Stimulated activated CD4-positive, alpha-beta T cell treated with anti-CD3 and anti-CD28 coated beads, Interleukin-4, amount 100 ng/mL, for 48 hours (primary cell): ENCODE data around the gene IFNAR2.
A peak's percentile ranks its signal among the peaks of the same experiment; 100 is the strongest.

Experiments used
- DNase-seq, 2 donors: peaks; one replicate each; pipeline ENCODE4 v3.0.0-alpha.2; 2020; ENCODE audit warnings: low read depth in 2 of 2

Gene IFNAR2

DNA sequence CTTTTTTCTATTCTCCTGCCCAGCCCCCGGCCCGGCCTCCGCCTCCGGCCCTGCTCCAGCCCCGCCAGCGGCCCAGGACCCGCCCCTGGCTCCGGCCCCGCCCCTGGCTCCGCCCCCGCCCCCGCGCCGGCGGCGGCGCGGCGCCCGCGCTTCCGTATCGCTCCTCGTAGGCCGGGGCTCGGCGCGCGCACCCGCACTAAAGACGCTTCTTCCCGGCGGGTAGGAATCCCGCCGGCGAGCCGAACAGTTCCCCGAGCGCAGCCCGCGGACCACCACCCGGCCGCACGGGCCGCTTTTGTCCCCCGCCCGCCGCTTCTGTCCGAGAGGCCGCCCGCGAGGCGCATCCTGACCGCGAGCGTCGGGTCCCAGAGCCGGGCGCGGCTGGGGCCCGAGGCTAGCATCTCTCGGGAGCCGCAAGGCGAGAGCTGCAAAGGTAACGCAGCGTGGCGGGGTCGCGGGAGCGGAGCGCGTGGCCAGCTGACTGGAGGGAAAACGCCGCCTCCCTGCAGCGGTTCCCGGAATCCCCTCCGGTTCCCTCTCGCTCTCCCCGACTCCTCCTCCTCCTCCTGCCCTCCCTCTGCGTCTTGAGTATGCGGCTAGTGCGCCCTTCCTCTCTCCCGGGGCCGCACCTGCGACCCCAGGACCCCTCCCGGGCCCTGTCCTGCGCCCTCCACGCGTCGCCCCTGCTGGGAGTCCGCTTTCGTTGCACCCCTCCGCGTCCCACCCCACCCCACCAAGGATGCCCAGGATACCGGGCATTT, at the start of gene IFNAR2:
Gene IFNAR2 (plus strand): TSS at position 155 of the 761 bp plus-strand sequence. CDS start 11,985 bp downstream, outside the sequence.
- DNase-seq = peak; percentile 61 to 69

DNA sequence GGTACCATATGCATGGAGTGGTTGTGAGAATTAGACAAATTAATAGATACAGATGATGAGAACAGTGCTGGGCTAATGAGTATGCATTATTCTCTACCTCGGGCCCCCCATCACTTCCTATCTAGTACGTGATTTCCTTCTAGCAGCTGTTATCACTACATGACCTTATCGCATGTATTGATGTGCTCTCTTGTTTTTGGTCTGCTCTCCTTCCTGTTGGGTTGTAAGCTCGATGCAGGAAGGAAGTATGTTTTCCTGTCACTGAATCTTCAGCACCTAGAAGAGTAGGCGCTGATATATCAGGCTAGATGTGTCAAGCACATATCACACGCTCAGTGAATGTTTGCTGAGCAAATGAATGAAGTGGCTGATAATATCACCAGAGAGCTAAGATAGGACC, 43.9 kb upstream of the IFNAR2 start:
- DNase-seq = no peak

GRCh38 chr21:33187276-33187675, 42.5 kb upstream of the IFNAR2 start:
- no peak for DNase-seq

- DNase-seq = no peak
Observed at GRCh38 chr21:33189237-33189636, 40.5 kb upstream of the IFNAR2 start.

DNA sequence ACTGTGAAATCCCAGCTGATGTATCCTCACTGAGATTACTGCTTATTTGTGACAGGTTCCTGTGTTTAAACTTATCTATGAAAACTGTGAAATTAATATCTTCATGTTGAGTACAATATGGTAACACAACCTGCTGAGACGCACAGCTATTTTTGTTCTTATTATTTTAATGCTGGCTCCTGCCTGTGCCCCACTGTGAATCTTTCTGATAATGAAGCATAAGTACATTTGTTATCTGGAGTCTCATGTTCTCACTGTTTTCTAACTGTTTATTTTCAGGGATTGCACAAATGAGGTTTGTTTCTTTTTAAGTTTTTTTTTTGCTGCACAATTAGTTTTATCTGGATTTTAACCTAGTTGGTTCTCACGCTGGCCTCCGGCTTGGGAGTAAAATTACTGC, 39.9 kb upstream of the IFNAR2 start:
- DNase-seq = no peak

GRCh38 chr21:33196941-33197374, 32.8 kb upstream of the IFNAR2 start:
- peak; percentile 37 to 41 for DNase-seq

DNA sequence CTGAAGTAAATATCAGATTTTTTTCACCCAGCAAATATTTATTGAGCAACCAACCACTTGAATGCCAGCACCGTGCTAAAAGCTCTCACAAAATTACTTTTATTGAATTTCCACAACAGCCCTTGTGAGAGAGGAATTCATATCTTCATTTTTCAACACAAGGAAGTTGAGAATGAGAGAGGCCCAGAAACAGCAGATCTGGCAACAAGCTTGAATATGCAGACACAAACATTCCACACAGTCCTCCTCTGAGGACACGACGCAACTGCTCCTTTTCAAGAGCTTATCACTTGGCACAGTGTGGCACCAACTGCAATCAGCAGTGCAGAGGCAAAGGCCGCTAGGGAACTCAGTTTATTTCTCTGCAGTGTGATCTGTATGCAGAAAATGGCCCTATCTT, 32.2 kb upstream of the IFNAR2 start:
- no peak for DNase-seq

- DNase-seq = no peak
Observed at GRCh38 chr21:33198346-33199099, 31.2 kb upstream of the IFNAR2 start.

- DNase-seq = no peak
Observed at GRCh38 chr21:33199100-33199464, 30.7 kb upstream of the IFNAR2 start.

DNA sequence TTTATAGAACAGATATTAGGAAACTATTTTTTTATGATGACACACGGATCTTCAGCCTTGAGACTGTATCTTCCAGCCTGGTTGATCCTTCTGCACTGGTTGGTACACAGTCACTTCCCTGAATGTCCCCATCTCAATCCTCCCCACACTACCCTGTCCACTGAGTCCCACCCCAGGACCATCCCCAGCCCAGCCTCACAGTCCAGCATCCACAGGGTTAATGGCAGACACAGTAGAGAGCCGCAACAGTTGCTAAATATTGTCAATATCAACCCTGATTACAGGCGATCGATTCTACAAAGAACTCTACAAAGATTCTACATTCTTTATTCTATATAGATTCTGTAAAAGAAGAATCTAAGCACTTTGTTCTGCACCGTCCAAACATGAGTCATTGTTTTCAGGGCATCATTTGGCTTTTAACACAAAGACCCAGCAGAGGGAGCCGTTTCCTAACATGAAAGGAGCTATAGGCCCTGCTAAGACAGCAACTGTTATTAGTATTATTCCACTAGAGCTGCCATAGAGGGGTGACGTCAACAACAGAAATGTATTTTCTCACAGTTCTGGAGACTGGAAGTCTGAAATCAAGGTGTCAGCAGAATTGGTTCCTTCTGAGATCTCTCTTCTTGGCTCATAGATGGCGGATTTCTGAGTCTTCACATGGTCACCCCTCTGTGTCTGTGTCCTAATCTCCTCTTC, 30.1 kb upstream of the IFNAR2 start:
- DNase-seq = peak; percentile 58 to 73

DNA sequence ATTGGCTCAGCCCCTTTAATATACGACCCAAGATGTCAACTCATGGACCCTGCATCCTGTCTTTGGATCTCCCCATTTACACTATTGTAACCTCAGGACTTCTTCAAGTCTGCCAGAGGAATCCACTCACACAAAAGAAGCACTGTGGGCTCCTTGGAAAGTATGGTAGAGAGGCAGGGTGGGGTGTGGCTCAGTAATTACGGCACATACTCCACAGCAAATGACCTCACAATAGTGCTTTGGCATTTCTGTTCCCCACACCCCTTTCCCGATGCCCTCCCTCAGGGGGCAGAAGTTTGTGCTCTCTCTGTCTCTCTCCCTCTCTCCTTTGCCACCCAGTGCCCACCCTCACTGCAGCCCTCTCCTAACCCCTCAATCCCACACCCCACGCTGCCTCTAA, 27.8 kb upstream of the IFNAR2 start:
- DNase-seq = no peak

- no peak for DNase-seq
Observed at GRCh38 chr21:33202464-33203363, 27.0 kb upstream of the IFNAR2 start.

GRCh38 chr21:33203371-33203724, 26.4 kb upstream of the IFNAR2 start:
- no peak for DNase-seq

GRCh38 chr21:33205476-33205875, 24.3 kb upstream of the IFNAR2 start:
- DNase-seq = no peak

DNA sequence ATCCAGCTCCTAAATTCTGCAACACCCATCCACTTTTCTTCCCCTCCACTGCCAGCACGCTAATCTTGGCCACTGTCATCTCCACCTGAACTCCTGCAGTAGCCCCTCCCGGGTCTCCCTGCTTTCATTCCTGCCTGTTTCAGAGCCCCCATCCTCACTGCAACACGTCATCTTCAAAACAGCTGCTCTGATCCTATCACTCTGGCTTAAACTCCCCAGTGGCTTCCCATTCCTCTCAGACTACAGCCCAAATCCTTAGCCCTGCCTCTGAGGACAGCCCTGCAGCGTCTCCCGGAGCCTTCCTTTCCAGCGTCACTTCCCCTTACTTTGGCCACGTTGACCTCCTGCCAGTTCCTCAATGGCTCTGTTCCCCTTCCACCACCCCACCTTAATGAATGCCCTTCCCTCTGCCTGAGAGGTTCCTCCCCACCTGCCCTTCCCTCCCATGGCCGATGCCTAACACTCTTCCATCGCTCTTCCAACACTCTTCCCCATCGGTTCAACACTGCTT, 22.9 kb upstream of the IFNAR2 start:
- DNase-seq = no peak

DNA sequence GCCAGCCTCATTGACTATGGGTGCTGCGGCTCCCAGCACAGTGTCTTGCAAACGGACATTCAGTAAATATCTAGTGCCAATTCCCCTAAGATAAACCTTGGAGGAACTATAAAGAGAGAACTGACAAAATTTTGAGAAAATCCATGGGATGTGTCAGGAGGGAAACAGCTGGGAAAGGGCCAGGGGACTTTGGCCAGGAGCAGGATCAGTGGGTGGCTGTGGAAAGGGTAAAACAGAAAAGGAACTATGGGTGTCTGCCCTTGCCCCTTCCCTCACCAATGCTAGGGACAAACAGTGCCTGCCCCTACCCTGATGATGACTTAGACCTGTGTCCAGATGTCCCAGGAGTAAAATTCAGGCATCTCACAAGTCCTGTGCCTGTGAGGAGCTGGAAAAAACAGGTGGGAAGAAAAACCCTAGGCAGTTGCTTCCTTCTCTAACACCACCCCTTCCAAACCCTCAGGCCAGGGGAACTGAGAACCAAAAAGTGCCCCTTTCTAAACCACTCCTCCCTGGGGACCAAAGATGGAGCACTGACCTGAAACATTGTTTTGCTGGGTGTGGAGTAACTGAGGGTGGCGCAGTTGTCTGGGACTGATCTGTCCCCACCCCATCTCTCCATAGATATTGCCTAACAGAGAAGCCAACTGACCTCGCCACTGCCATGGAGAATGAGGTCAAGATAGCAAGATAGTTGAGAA, 22.1 kb upstream of the IFNAR2 start:
- no peak for DNase-seq

DNA sequence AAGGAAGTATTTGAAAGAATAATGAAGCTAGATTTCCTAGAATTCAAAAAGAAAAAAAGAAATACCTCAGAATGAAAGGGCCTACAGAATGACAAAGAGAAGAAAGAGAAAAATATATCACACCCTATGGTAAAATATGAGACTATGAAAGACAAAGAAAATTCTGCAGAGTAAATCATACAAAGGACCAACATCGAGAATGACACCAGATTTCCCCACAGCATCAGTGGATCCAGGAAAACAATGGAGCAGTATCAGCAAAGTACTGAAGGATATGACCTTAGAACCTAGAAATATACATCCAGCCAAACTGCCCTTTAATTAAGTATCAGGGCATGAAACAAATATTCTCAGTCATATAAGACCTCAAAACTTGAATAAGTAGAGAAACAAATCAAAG, 21.2 kb upstream of the IFNAR2 start:
- no peak for DNase-seq

- no peak for DNase-seq
Observed at GRCh38 chr21:33211305-33211704, 18.4 kb upstream of the IFNAR2 start.

DNA sequence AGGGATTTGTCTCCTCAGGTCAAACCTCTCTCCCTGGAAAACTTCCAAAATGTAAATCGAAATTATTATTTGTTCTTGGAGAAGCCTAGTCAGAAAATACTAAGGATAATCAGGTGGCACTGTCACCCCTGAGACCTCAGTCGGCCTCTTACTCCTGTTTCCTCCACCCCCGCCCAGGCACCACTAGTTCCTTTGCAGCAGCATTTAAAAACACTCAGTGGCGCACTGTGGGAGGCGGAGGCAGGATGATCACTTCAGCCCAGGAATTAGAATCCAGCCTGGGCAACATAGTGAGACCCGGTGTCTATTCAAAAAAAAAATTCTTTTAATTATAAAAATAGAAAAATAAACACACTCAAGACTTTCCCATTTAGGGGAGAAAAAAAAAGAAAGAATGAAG, 18.0 kb upstream of the IFNAR2 start:
- no peak for DNase-seq

GRCh38 chr21:33212159-33212851, 17.4 kb upstream of the IFNAR2 start:
- DNase-seq = no peak
